Middle frontal gyrus (tissue), 1 donor: ENCODE results near the gene PSMD8.
"Not testable (repeated sequence)": the region's sequence is repeated elsewhere in the genome, so short reads cannot be mapped to it uniquely, and the experiment has no call there.

Source experiments
- DNase-seq: peaks from one replicate; pipeline ENCODE4 v3.0.0-alpha.2; 2015; ENCODE audit warnings: low spot score; ENCODE audit errors: extremely low spot score

Gene PSMD8

GRCh38 chr19:38410407-38410806 is 36.0 kb downstream of the PSMD8 start:
- not testable (repeated sequence) for DNase-seq

- DNase-seq = no peak
Observed at GRCh38 chr19:38411041-38411712, 36.8 kb downstream of the PSMD8 start.

- not testable (repeated sequence) for DNase-seq
Observed at GRCh38 chr19:38411898-38412297, 37.5 kb downstream of the PSMD8 start.

- no peak for DNase-seq
Observed at GRCh38 chr19:38412491-38412890, 38.1 kb downstream of the PSMD8 start.

- DNase-seq = no peak
Observed at GRCh38 chr19:38412961-38413360, 38.6 kb downstream of the PSMD8 start.

DNA sequence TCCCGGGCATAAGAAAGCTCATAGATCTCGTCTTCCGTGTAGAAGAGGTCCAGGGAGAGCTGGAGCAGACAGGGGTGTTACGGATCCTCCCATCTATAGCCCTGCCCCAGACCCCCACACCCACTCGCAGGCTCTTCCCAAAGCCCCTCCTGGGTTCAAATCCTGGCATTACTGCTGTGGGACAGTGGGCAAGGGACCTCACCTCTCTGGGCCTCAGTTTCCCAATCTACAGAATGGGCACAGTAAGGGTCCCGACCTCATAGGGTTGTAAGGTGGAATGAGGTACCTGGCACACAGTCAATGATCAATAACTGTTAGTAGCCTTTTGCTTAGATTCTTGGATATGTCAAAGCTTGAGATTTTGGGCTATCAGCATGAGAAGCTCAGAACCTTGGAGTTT is 39.0 kb downstream of the PSMD8 start:
- DNase-seq = no peak

DNA sequence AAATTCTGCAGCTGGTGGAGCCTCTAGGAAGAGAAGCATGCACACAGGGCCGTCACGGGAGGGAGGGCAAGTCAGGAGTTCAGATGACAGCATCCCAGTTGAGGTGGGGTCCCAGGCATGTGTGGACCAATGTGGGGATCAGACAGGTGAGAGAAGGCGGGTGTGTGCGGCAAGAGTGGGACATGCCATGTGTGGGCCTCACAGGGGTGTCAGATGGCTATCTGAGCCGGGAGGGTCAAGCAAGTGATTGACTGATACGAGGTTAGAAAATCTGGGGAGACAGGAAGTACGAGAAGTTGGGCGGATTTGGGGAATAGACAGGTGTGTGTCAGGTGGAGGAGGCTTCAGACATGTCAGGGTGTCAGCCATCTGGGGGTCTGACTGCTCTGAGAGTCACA is 42.8 kb downstream of the PSMD8 start:
- no peak for DNase-seq

GRCh38 chr19:38417544-38418506 is 43.5 kb downstream of the PSMD8 start:
- DNase-seq = no peak

DNA sequence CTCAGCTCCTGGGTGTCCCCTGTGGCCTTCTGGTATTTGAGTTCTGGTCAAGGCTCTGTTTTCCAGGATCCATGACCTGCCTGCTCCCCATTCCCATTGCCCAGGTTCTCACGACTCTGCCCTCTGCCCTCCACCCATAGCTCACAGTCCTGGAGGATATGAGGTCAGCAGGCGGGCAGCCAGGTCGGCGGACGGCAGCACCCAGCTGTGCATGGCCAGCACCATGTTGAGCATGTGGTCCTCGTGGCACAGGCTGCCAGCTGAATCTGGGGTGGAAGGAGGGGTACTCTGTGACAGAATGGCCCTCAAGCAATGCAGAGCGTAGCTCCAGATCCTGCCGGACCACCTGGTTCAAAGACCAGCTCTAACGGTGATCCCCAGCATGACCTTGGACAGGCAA is 46.6 kb downstream of the PSMD8 start:
- no peak for DNase-seq

DNA sequence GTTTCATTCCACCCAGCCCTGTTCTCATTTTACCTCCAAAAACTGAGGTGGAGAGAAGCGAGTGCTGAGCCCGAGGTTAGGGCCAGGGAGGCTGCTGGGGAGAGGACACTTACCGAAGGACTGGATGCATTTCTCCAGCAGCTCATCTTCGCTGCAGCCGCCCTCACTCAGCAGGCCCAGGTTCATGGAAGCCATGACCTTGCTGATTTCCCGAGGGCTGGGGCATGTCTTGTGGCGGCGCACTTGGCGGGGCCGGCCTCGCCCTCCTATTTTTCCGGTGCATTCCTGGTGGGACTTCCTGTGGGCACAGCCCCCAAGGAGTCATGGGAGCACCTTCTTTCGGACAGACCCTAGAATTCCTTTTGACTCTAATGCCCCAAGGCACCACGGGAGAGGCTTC is 47.5 kb downstream of the PSMD8 start:
- no peak for DNase-seq

DNA sequence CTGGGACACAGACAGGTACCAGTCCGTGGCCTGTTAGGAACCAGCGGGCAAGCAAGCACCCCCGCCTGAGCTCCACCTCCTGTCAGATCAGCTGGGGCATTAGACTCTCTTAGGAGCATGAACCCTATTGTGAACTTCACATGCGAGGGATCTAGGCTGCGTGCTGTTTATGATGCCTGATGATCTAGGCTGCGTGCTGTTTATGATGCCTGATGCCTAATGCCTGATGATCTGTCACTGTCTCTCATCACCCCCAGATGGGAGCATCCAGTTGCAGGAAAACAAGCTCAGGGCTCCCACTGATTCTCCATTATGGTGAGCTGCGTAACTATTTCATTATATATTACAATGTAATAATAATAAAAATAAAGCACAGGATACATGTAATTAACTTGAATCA is 48.1 kb downstream of the PSMD8 start:
- DNase-seq = no peak

- no peak for DNase-seq
Observed at GRCh38 chr19:38424272-38424671, 49.9 kb downstream of the PSMD8 start.

- no peak for DNase-seq
Observed at GRCh38 chr19:38425222-38425809, 50.9 kb downstream of the PSMD8 start.

GRCh38 chr19:38425810-38426466 is 51.6 kb downstream of the PSMD8 start, which contains the start of gene RASGRP4:
Gene RASGRP4, minus strand, starts transcription at chr19:38426219. Its CDS starts 128 bp downstream, at chr19:38426091.
- DNase-seq = no peak

GRCh38 chr19:38427035-38427677 is 52.8 kb downstream of the PSMD8 start:
- not testable (repeated sequence) for DNase-seq

DNA sequence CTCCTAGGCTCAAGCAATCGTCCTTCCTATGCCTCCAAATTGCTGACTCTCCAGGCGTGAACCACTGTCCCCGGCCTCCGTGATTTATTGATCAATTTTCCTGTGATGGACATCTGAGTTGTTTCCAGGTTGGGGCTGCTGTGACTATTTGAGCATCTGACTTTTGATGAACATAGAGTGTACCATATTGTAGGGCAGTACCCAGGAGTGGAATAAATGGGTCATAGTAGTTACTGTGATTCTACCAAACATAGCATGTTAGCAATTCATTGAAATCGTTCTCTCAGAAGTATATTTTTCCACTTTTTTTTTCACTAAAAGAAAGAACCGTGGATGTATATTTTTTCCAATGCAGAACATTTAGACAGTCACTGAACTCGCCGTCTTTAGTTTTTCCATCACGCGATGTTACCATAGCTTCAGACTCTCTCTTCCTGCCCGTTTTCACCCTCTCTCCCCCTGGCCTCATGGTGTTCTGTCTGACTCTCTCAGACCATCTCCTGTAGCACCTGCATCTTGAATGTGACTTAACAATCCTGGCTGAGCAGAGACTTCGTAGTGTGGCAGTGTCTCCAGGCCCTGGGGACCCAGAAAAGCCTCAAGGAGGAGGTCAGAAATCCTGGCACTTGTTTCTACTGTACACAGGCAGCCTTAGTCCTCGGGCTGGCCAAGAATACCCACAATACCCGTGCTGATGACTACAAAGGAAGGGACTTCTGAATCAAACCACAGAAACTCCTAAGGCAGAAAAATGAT is 54.9 kb downstream of the PSMD8 start:
- no peak for DNase-seq

- DNase-seq = no peak
Observed at GRCh38 chr19:38429811-38430156, 55.4 kb downstream of the PSMD8 start.

GRCh38 chr19:38430931-38431330 is 56.6 kb downstream of the PSMD8 start:
- no peak for DNase-seq

DNA sequence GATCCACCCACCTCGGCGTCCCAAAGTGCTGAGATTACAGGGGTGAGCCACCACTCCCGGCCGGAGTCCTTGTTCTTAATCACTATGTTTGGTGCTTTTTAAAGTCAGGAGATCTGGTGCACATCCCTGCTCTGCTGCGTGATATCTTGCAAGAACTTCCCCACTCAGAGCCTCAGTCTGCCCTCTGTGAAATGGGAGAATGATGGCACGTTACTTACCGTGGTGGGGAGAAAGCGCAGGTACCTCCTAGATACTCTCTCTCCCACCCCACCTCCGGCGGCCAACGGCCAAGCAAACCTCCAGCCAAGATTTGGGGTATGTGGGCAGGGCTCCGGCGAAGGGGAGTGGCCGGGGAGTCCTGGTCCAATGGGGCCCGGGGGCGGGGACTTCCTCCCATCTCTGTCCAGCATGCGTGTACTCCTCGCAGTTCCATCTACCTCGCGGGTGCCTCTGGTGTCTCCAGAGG is 58.9 kb downstream of the PSMD8 start, which contains the start of gene RYR1:
TSS of gene RYR1 (plus strand) at position 424 of the 466 bp plus-strand sequence. CDS start 139 bp downstream, outside the sequence.
- DNase-seq = no peak
